ENCODE results near the gene DUOX1.

DUOX1 gene

GRCh38 chr15:45093013-45093412 is 36.8 kb upstream of the DUOX1 start:
- Histone ChIP-seq H2AFZ (no peak overlapping the region), H3K4me2 (ENCODE audit: low read length) (no peak overlapping the region), H3K79me2 (no peaks in the 10 kb centered on the region), H3K36me3 (ENCODE audit: control insufficient read depth, insufficient read depth, low read length) (no peaks in the 10 kb centered on the region), H3K9ac (no peak overlapping the region), H3K27me3 (ENCODE audit: control insufficient read depth, insufficient read depth, low read length) (no peaks in the 10 kb centered on the region), H3K27ac (no peak overlapping the region), H3K4me1 (no peaks in the 10 kb centered on the region), H3K4me3 (ENCODE audit: low read depth, low read length) (no peak overlapping the region), H3K9me3 (ENCODE audit: control insufficient read depth, low read length) (no peaks in the 10 kb centered on the region)
- TF ChIP-seq CTCF (IDR thresholded peaks at IDR 0.05): no peak

- Histone ChIP-seq H3K4me2 (ENCODE audit: low read length) (no peak overlapping the region), H3K27ac (no peak overlapping the region), H3K9me3 (ENCODE audit: control insufficient read depth, low read length) (no peaks in the 10 kb centered on the region), H3K27me3 (ENCODE audit: control insufficient read depth, insufficient read depth, low read length) (no peaks in the 10 kb centered on the region), H2AFZ (no peak overlapping the region), H3K4me3 (ENCODE audit: low read depth, low read length) (no peak overlapping the region), H3K4me1 (no peaks in the 10 kb centered on the region), H3K79me2 (no peaks in the 10 kb centered on the region), H3K9ac (no peak overlapping the region), H3K36me3 (ENCODE audit: control insufficient read depth, insufficient read depth, low read length) (no peaks in the 10 kb centered on the region)
- TF ChIP-seq CTCF (IDR thresholded peaks at IDR 0.05): no peak
Observed at GRCh38 chr15:45093622-45094357, 36.0 kb upstream of the DUOX1 start.

GRCh38 chr15:45094358-45094730 is 35.5 kb upstream of the DUOX1 start:
- Histone ChIP-seq H3K27ac (no peak overlapping the region), H3K4me2 (ENCODE audit: low read length) (no peak overlapping the region), H2AFZ (no peak overlapping the region), H3K9ac (no peak overlapping the region), H3K27me3 (ENCODE audit: control insufficient read depth, insufficient read depth, low read length) (no peaks in the 10 kb centered on the region), H3K9me3 (ENCODE audit: control insufficient read depth, low read length) (no peaks in the 10 kb centered on the region), H3K4me3 (ENCODE audit: low read depth, low read length) (no peak overlapping the region), H3K36me3 (ENCODE audit: control insufficient read depth, insufficient read depth, low read length) (no peaks in the 10 kb centered on the region), H3K79me2 (no peaks in the 10 kb centered on the region), H3K4me1 (no peaks in the 10 kb centered on the region)
- no peak for TF ChIP-seq CTCF (IDR thresholded peaks at IDR 0.05)

GRCh38 chr15:45095661-45096060 is 34.1 kb upstream of the DUOX1 start:
- no peaks in the 10 kb centered on the region for H3K36me3 ChIP-seq (ENCODE audit: control insufficient read depth, insufficient read depth, low read length)
- H3K4me3 ChIP-seq (ENCODE audit: low read depth, low read length): no peak overlapping the region
- no peaks in the 10 kb centered on the region for H3K4me1 ChIP-seq
- no peak overlapping the region for H2AFZ ChIP-seq
- H3K79me2 ChIP-seq: no peaks in the 10 kb centered on the region
- no peak overlapping the region for H3K27ac ChIP-seq
- TF ChIP-seq CTCF (IDR thresholded peaks at IDR 0.05): no peak
- H3K4me2 ChIP-seq (ENCODE audit: low read length): no peak overlapping the region
- no peaks in the 10 kb centered on the region for H3K9me3 ChIP-seq (ENCODE audit: control insufficient read depth, low read length)
- no peak overlapping the region for H3K9ac ChIP-seq
- no peaks in the 10 kb centered on the region for H3K27me3 ChIP-seq (ENCODE audit: control insufficient read depth, insufficient read depth, low read length)

GRCh38 chr15:45097466-45097865 is 32.3 kb upstream of the DUOX1 start:
- Histone ChIP-seq H3K27ac (no peak overlapping the region), H3K36me3 (ENCODE audit: control insufficient read depth, insufficient read depth, low read length) (no peaks in the 10 kb centered on the region), H3K9ac (no peak overlapping the region), H3K79me2 (no peaks in the 10 kb centered on the region), H3K27me3 (ENCODE audit: control insufficient read depth, insufficient read depth, low read length) (no peaks in the 10 kb centered on the region), H3K4me3 (ENCODE audit: low read depth, low read length) (no peak overlapping the region), H3K9me3 (ENCODE audit: control insufficient read depth, low read length) (no peaks in the 10 kb centered on the region), H3K4me1 (no peaks in the 10 kb centered on the region), H3K4me2 (ENCODE audit: low read length) (no peak overlapping the region), H2AFZ (no peak overlapping the region)
- no peak for TF ChIP-seq CTCF (IDR thresholded peaks at IDR 0.05)

All from parathyroid adenoma (tissue), 2 donors.